HUES64 (cell line): Measurements from ENCODE around the gene APLF.

ENCODE experiments used
- H3K27ac ChIP-seq: 2 replicates; pipeline ENCODE4 v1.7.0; 2013; ENCODE audit warnings: low read depth, low read length, inconsistent platforms
- H3K27me3 ChIP-seq: 2 replicates; pipeline ENCODE4 v1.6.1; 2013; ENCODE audit warnings: mild to moderate bottlenecking, low read length; ENCODE audit not compliant: insufficient read depth
- H3K36me3 ChIP-seq: 2 replicates; pipeline ENCODE4 v1.6.1; 2013; ENCODE audit warnings: mild to moderate bottlenecking, low read length; ENCODE audit not compliant: insufficient read depth
- H3K4me1 ChIP-seq: 2 replicates; pipeline ENCODE4 v1.6.1; 2013; ENCODE audit warnings: mild to moderate bottlenecking, low read length, moderate library complexity; ENCODE audit not compliant: insufficient read depth
- H3K4me3 ChIP-seq: 2 replicates; pipeline ENCODE4 v1.5.1; 2013; ENCODE audit warnings: mild to moderate bottlenecking, low read length, moderate library complexity
- H3K9ac ChIP-seq: 2 replicates; pipeline ENCODE4 v1.6.1; 2013; ENCODE audit warnings: mild to moderate bottlenecking, low read depth, low read length
- H3K9me3 ChIP-seq: 2 replicates; pipeline ENCODE4 v1.6.1; 2013; ENCODE audit warnings: low read depth, low read length; ENCODE audit not compliant: insufficient read depth
- WGBS: fragments of 150-250, 120-280 bp; methylation state at CpG from one replicate; pipeline ENCODE4 v1.1.7; 2013; ENCODE audit warnings: missing lambda C conversion rate; 5-methylcytosine and 5-hydroxymethylcytosine counted together

The APLF gene

GRCh38 chr2:68428126-68428525 is 39.3 kb upstream of the APLF start:
- no peaks in the 10 kb centered on the region for H3K27me3 ChIP-seq
- no peak overlapping the region for H3K27ac ChIP-seq
- no peaks in the 10 kb centered on the region for H3K36me3 ChIP-seq
- no peak overlapping the region for H3K9ac ChIP-seq
- H3K4me3 ChIP-seq: no peak overlapping the region
- 0 out of 2 replicates have a peak, but pooled peaks cover 2% of the 10 kb centered on the region for H3K9me3 ChIP-seq
- no peaks in the 10 kb centered on the region for H3K4me1 ChIP-seq
- WGBS: 93% methylated on average over 2 of the region's 4 CpGs

DNA sequence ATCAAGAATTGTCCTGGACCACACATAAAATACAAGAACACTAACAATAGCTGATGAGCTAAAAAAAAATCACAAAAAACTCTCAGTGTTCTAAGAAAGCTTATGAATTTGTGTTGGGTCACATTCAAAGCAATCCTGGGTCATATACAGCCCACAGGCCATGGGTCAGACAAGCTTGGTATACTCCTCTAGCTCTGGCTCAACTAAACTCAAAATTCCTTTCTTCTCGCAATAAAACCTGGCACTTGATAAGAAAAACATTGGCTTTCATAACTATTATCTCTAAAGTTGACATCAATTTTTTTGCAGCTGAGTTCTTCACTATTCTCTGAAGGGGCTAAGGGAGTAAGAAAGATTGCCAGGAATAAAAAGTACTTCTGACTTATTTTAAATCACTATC is 38.6 kb upstream of the APLF start:
- Histone ChIP-seq H3K9ac (no peak overlapping the region), H3K4me3 (no peak overlapping the region), H3K27me3 (no peaks in the 10 kb centered on the region), H3K9me3 (0 out of 2 replicates have a peak, but pooled peaks cover 2% of the 10 kb centered on the region), H3K36me3 (no peaks in the 10 kb centered on the region), H3K27ac (no peak overlapping the region), H3K4me1 (no peaks in the 10 kb centered on the region)
- WGBS: 96% methylated on average over 1 of the region's 1 CpG

- H3K4me1 ChIP-seq: no peaks in the 10 kb centered on the region
- no peaks in the 10 kb centered on the region for H3K36me3 ChIP-seq
- 71% methylated on average over 6 of the region's 7 CpGs for whole genome bisulfite sequencing
- H3K27me3 ChIP-seq: no peaks in the 10 kb centered on the region
- H3K9me3 ChIP-seq: 0 out of 2 replicates have a peak, but pooled peaks cover 2% of the 10 kb centered on the region
- H3K9ac ChIP-seq: no peak overlapping the region
- no peak overlapping the region for H3K4me3 ChIP-seq
- no peak overlapping the region for H3K27ac ChIP-seq
Measured at GRCh38 chr2:68429311-68429826, 38.0 kb upstream of the APLF start.

- H3K9me3 ChIP-seq: 0 out of 2 replicates have a peak, but pooled peaks cover 2% of the 10 kb centered on the region
- 83% methylated on average over 8 of the region's 8 CpGs for WGBS
- no peak overlapping the region for H3K9ac ChIP-seq
- no peaks in the 10 kb centered on the region for H3K36me3 ChIP-seq
- no peak overlapping the region for H3K4me3 ChIP-seq
- no peak overlapping the region for H3K27ac ChIP-seq
- H3K4me1 ChIP-seq: no peaks in the 10 kb centered on the region
- H3K27me3 ChIP-seq: no peaks in the 10 kb centered on the region
Measured at GRCh38 chr2:68431316-68431972, 35.9 kb upstream of the APLF start.

GRCh38 chr2:68432696-68433658 is 34.4 kb upstream of the APLF start:
- 77% methylated on average over 14 of the region's 14 CpGs for WGBS
- no peaks in the 10 kb centered on the region for H3K27me3 ChIP-seq
- H3K4me1 ChIP-seq: no peaks in the 10 kb centered on the region
- H3K9me3 ChIP-seq: 0 out of 2 replicates have a peak, but pooled peaks cover 2% of the 10 kb centered on the region
- no peaks in the 10 kb centered on the region for H3K36me3 ChIP-seq
- H3K27ac ChIP-seq: no peak overlapping the region
- H3K9ac ChIP-seq: no peak overlapping the region
- H3K4me3 ChIP-seq: no peak overlapping the region

DNA sequence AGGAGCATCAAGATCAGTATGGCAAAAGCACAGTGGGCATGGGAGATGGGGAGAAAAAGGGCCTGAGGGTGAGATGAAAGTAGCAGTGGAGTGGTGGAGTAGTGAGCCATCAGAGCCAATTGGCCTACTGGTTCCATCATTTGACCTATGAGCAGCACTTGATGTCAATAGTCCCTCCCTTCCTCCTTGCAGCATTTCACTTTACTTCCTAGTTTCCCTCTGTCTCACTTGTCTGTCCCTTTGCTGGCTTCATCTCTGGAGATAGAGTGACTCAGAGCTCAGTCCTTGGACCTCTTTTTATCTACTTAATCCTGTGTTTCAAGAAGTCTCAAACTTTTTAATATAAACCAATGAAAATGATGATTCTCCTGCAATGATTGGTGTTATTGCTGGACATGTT is 32.4 kb upstream of the APLF start:
- Histone ChIP-seq H3K36me3 (no peaks in the 10 kb centered on the region), H3K27ac (no peak overlapping the region), H3K9me3 (0 out of 2 replicates have a peak, but pooled peaks cover 2% of the 10 kb centered on the region), H3K9ac (no peak overlapping the region), H3K4me3 (no peak overlapping the region), H3K27me3 (no peaks in the 10 kb centered on the region), H3K4me1 (no peaks in the 10 kb centered on the region)

DNA sequence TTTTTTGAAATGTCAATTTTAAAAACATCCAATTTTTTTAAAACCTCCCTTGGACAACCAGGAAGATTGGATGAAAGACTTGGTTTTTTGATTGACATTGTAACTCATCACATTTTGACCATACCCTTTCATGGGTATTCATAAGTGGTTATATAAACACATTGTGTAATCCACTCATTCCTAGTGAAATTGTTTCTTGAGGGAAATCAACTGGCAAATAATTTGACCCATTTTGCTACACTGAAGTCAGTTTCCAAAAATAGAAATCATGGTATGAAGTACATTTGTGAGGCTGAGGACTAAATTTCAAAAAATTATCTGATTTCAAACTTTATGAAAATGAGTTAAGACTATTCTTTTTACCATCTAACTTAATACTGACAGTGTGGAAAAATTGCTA is 31.8 kb upstream of the APLF start:
- Histone ChIP-seq H3K4me3 (no peak overlapping the region), H3K4me1 (no peaks in the 10 kb centered on the region), H3K9ac (no peak overlapping the region), H3K36me3 (no peaks in the 10 kb centered on the region), H3K9me3 (0 out of 2 replicates have a peak, but pooled peaks cover 2% of the 10 kb centered on the region), H3K27me3 (no peaks in the 10 kb centered on the region), H3K27ac (no peak overlapping the region)

DNA sequence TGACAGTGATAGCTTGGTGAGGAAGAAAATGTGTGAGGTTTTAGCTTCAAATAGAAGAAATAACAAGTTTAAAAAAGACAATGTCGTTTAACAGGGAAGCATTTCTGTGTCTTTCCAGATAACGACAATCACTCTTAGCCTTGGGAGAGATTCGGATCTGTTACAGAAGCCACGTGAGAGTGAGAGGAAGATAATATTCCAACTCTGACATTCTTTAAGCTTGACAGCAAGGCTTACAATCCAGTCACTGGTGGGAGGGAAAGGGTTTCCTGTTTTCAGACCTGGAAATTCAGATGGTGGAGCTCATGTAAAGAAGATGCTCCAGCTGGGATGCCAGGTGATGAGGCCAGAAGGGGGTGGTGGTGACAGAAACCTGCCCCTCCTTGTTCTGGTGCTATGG is 31.1 kb upstream of the APLF start:
- no peak overlapping the region for H3K9ac ChIP-seq
- H3K4me3 ChIP-seq: no peak overlapping the region
- H3K36me3 ChIP-seq: no peaks in the 10 kb centered on the region
- H3K27ac ChIP-seq: no peak overlapping the region
- H3K27me3 ChIP-seq: no peaks in the 10 kb centered on the region
- H3K9me3 ChIP-seq: 0 out of 2 replicates have a peak, but pooled peaks cover 2% of the 10 kb centered on the region
- WGBS: 85% methylated on average over 4 of the region's 4 CpGs
- no peaks in the 10 kb centered on the region for H3K4me1 ChIP-seq

GRCh38 chr2:68438455-68439303 is 28.7 kb upstream of the APLF start:
- Histone ChIP-seq H3K27me3 (no peaks in the 10 kb centered on the region), H3K4me1 (no peaks in the 10 kb centered on the region), H3K9ac (no peak overlapping the region), H3K4me3 (no peak overlapping the region), H3K27ac (no peak overlapping the region), H3K9me3 (no peaks in the 10 kb centered on the region), H3K36me3 (no peaks in the 10 kb centered on the region)
- WGBS: 90% methylated on average over 7 of the region's 7 CpGs

GRCh38 chr2:68441179-68441993 is 26.0 kb upstream of the APLF start:
- no peaks in the 10 kb centered on the region for H3K27me3 ChIP-seq
- 46% methylated on average over 6 of the region's 6 CpGs for WGBS
- no peak overlapping the region for H3K27ac ChIP-seq
- H3K9ac ChIP-seq: no peak overlapping the region
- no peaks in the 10 kb centered on the region for H3K36me3 ChIP-seq
- no peaks in the 10 kb centered on the region for H3K9me3 ChIP-seq
- H3K4me1 ChIP-seq: no peaks in the 10 kb centered on the region
- H3K4me3 ChIP-seq: no peak overlapping the region
